Activated gamma-delta T cell treated with anti-CD3 and anti-CD28 coated beads, Interleukin-2, amount 50 U/mL, for 16 hours (primary cell): Measurements from ENCODE around the gene C1orf232.

Source experiments
- DNase-seq: peaks from one replicate; pipeline ENCODE4 v3.0.0-alpha.2; 2020; ENCODE audit warnings: low read depth

Gene C1orf232

GRCh38 chr1:26124418-26125331 lies 44.1 kb downstream of the C1orf232 start:
- DNase-seq = no peak

- no peak for DNase-seq
These were observed 45.5 kb downstream of the C1orf232 start for GRCh38 chr1:26122988-26123973.

DNA sequence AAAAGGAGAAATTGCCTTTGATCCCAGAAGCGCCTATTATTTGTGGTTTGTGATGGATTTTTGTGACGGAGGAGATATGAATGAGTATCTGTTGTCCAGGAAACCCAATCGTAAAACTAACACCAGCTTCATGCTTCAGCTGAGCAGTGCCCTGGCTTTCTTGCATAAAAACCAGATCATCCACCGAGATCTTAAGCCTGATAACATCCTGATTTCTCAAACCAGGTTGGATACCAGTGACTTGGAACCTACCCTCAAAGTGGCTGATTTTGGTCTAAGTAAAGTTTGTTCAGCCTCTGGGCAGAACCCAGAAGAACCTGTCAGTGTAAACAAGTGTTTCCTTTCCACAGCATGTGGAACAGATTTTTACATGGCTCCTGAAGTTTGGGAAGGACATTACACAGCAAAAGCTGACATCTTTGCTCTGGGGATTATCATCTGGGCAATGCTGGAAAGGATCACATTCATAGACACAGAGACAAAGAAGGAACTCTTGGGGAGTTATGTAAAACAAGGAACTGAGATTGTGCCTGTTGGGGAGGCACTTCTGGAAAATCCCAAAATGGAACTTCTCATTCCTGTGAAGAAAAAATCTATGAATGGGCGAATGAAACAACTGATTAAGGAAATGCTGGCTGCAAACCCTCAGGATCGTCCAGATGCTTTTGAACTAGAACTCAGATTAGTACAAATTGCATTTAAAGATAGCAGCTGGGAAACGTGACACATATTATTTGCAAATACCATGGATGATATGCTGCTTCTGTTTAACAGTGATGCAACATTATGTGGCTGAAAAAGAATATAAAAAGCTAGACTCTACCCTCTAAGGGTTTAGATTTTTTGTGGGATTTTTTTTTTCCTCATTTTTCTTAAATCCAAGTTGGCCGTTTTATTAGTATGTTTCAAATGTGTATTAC lies 46.6 kb downstream of the C1orf232 start:
- DNase-seq = no peak

GRCh38 chr1:26119892-26120608 lies 48.7 kb downstream of the C1orf232 start:
- no peak for DNase-seq

DNA sequence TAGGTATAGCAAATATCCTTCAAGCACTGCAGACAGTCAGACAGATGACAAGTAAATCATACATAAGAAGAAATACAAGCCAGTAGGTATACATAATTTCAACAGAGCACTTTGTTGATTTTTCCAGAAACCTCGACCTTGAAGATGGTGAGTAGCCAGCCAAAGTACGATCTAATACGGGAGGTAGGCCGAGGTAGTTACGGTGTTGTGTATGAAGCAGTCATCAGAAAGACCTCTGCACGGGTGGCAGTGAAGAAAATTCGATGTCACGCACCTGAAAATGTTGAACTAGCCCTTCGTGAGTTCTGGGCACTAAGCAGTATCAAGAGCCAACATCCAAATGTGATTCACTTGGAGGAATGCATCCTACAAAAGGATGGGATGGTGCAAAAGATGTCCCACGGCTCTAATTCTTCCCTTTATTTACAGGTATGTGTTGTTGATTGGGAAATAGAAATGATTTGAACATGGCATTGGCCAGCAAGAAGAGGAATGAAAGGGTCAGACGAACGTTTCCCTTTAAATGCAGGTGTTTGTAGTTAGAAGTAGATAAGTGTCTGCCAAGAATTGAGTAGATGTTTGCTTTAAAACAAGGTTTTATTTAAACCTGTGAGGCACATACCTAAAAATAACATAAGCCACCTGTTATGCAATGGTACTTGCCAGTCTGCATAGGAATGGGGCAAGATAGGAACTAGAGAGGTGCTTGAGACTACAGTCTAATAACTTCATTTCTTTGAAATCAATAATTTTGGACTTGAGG lies 54.4 kb downstream of the C1orf232 start:
- no peak for DNase-seq
